ENCODE measurements around the gene CCDC146.
"Not testable (repeated sequence)": the region's sequence is repeated elsewhere in the genome, so short reads cannot be mapped to it uniquely, and the experiment has no call there.

DNA sequence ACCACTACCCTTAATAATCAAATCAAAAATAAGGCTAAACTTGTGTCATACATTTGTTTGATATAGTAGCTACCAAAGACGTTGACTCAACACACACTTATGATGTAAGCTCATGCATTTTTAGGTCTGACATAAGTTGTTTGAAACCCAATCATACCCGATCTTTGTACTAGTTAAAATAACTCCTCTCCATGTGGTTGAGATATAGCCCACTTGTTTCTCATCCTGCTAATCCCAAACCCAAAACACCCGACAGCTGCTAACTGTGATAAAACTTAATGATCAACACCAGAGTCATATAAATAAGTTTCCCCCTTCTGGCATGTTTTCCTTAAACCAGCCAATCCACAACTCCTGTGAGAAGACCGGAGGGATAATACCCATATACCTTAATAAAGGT, 48.7 kb downstream of the CCDC146 start:
- TF ChIP-seq, protein P1, sequence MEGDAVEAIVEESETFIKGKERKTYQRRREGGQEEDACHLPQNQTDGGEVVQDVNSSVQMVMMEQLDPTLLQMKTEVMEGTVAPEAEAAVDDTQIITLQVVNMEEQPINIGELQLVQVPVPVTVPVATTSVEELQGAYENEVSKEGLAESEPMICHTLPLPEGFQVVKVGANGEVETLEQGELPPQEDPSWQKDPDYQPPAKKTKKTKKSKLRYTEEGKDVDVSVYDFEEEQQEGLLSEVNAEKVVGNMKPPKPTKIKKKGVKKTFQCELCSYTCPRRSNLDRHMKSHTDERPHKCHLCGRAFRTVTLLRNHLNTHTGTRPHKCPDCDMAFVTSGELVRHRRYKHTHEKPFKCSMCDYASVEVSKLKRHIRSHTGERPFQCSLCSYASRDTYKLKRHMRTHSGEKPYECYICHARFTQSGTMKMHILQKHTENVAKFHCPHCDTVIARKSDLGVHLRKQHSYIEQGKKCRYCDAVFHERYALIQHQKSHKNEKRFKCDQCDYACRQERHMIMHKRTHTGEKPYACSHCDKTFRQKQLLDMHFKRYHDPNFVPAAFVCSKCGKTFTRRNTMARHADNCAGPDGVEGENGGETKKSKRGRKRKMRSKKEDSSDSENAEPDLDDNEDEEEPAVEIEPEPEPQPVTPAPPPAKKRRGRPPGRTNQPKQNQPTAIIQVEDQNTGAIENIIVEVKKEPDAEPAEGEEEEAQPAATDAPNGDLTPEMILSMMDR (IDR thresholded peaks at IDR 0.05 in 2 of 3, conservative IDR thresholded peaks at IDR 0.05 in 1 of 3; ENCODE audit: control insufficient read depth in 2 of 3, extremely low read depth in 1 of 3, insufficient read depth in 1 of 3, low read depth in 3 of 3, low read length in 3 of 3), result not testable (repeated sequence)
- TF ChIP-seq KAT2A (conservative IDR thresholded peaks at IDR 0.05; ENCODE audit: control insufficient read depth, low read depth, low read length); TCF12 (IDR thresholded peaks at IDR 0.05; ENCODE audit: low read depth, low read length); CREM (IDR thresholded peaks at IDR 0.05; ENCODE audit: low read depth); POLR2AphosphoS2 (IDR thresholded peaks at IDR 0.05; ENCODE audit: low read depth, low read length); DPF2 (IDR thresholded peaks at IDR 0.05); BHLHE40 (IDR thresholded peaks at IDR 0.05; ENCODE audit: borderline replicate concordance in 1 of 2, low read depth in 2 of 2, low read length in 1 of 2); CHD1 (IDR thresholded peaks at IDR 0.05; ENCODE audit: low read depth, low read length); EZH2 (IDR thresholded peaks at IDR 0.05; ENCODE audit: borderline replicate concordance, control insufficient read depth, low read depth, low read length); BRCA1 (IDR thresholded peaks at IDR 0.05; ENCODE audit: low read depth, low read length); SP1 (IDR thresholded peaks at IDR 0.05; ENCODE audit: low read depth, low read length); POLR2A (IDR thresholded peaks at IDR 0.05; ENCODE audit: low read depth, low read length): not testable (repeated sequence)
- TF ChIP-seq, protein P2, sequence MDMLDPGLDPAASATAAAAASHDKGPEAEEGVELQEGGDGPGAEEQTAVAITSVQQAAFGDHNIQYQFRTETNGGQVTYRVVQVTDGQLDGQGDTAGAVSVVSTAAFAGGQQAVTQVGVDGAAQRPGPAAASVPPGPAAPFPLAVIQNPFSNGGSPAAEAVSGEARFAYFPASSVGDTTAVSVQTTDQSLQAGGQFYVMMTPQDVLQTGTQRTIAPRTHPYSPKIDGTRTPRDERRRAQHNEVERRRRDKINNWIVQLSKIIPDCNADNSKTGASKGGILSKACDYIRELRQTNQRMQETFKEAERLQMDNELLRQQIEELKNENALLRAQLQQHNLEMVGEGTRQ (IDR thresholded peaks at IDR 0.05; ENCODE audit: borderline replicate concordance, low read depth, low read length), result not testable (repeated sequence)

Data from GM12878 (cell line).